K562 (cell line): ENCODE results near the gene PRDM16. TPM values are rescaled to one million over a fixed set of nuclear protein-coding genes. Genes with fewer than 3 reads are reported as not detected.

Experiments
- ATAC-seq: fragments of 200-7000 bp; cut with Tn5 transposase; 3 replicates; pipeline ENCODE4 v1.9.1; 2020; ENCODE audit warnings: moderate library complexity
- BruUV-seq: library from RNA; stranded (reverse); fragments of 400-500 nt; replicated peaks from 2 replicates; lab custom pipeline; 2021; lab: Mats Ljungman, UMichigan
- CTCF ChIA-PET: fragments of 300-600 bp; formaldehyde crosslinking; extraction: SDS; loops from one replicate; lab custom pipeline; 2021; ENCODE audit warnings: low intra/inter-chr PET ratio; lab: Yijun Ruan, JAX
- POLR2A ChIA-PET: fragments of 300-600, 350-650 bp; sonication (Branson Sonifier 250); formaldehyde crosslinking; extraction: SDS; loops from one replicate; lab custom pipeline; 2021; ENCODE audit warnings: antibody characterized with exemption, inconsistent platforms; lab: Yijun Ruan, JAX
- DNase-seq, 4 experiments: peaks; one replicate each; pipeline versions ENCODE4 v3.0.0 to v3.0.0-alpha.2; 2011 to 2018; ENCODE audit warnings: low spot score in 3 of 4, mixed read lengths in 3 of 4; ENCODE audit errors: extremely low read depth in 1 of 4
- FAIRE-seq: peaks from 2 replicates; lab custom pipeline; 2011; peaks lifted over from hg19 to GRCh38; lab: Jason Lieb, UNC
- H2AFZ ChIP-seq: 2 replicates; pipeline ENCODE4 v1.6.0; 2011; ENCODE audit warnings: low read depth, low read length, control low read depth, inconsistent platforms
- H3K27ac ChIP-seq: fragments of 200-600 bp; 3 replicates; pipeline ENCODE4 v1.8.0; 2011; ENCODE audit warnings: low read depth, mild to moderate bottlenecking, control low read depth, inconsistent platforms, low read length, moderate library complexity, mixed read lengths; ENCODE audit errors: extremely low read depth
- H3K27me3 ChIP-seq, 2 experiments: fragments of 300-600 bp in 1 of 2; 2 replicates in 1 of 2; 3 replicates in 1 of 2; pipeline versions ENCODE4 v1.6.0 to v1.8.0; 2011; ENCODE audit warnings: inconsistent platforms in 2 of 2, low read length in 2 of 2, mild to moderate bottlenecking in 1 of 2, mixed read lengths in 1 of 2, moderate library complexity in 1 of 2; ENCODE audit not compliant: control insufficient read depth in 2 of 2, insufficient read depth in 2 of 2
- H3K36me3 ChIP-seq: fragments of 300-600 bp; 3 replicates; pipeline ENCODE4 v1.8.0; 2011; ENCODE audit warnings: mild to moderate bottlenecking, low read length, inconsistent platforms; ENCODE audit not compliant: control insufficient read depth, insufficient read depth
- H3K4me1 ChIP-seq, 2 experiments: fragments of 200-600 bp in 1 of 2; replicated peaks in 1 of 2; 2 replicates in 1 of 2; 3 replicates in 1 of 2; pipeline versions ENCODE4 v1.5.1 to v1.8.0; 2011; ENCODE audit warnings: inconsistent platforms in 2 of 2, low read length in 2 of 2, mild to moderate bottlenecking in 1 of 2, mixed read lengths in 1 of 2, moderate library complexity in 1 of 2; ENCODE audit not compliant: control insufficient read depth in 2 of 2, insufficient read depth in 2 of 2
- H3K4me2 ChIP-seq: 2 replicates; pipeline ENCODE4 v1.6.1; 2011; ENCODE audit warnings: low read length, control low read depth, inconsistent platforms, mixed read lengths; ENCODE audit not compliant: insufficient read depth
- H3K4me3 ChIP-seq: fragments of 200-600 bp; sonication (generic), shearing (Covaris generic); 2 replicates; pipeline ENCODE4 v1.5.1; 2016; ENCODE audit warnings: control low read depth, inconsistent platforms
- H3K79me2 ChIP-seq: fragments of 200-600 bp; 3 replicates; pipeline ENCODE4 v1.8.0; 2011; ENCODE audit warnings: low read length, inconsistent platforms; ENCODE audit not compliant: control insufficient read depth, insufficient read depth
- H3K9ac ChIP-seq, 2 experiments: 2 replicates each; pipeline versions ENCODE4 v1.6.0 to v1.6.1; 2011; ENCODE audit warnings: low read depth in 2 of 2, low read length in 2 of 2, control low read depth in 1 of 2, inconsistent platforms in 1 of 2, mild to moderate bottlenecking in 1 of 2, mixed read lengths in 1 of 2; ENCODE audit not compliant: insufficient read depth in 1 of 2
- H3K9me1 ChIP-seq: one replicate; pipeline ENCODE4 v1.6.0; 2011; ENCODE audit warnings: inconsistent platforms, mild to moderate bottlenecking, low read length, moderate library complexity; ENCODE audit not compliant: control insufficient read depth, insufficient read depth
- H3K9me3 ChIP-seq: replicated peaks from 2 replicates; pipeline ENCODE4 v1.5.1; 2011; ENCODE audit warnings: low read depth, low read length, inconsistent platforms; ENCODE audit not compliant: control insufficient read depth, insufficient read depth
- H4K20me1 ChIP-seq: replicated peaks from 2 replicates; pipeline ENCODE4 v1.6.1; 2011; ENCODE audit warnings: low read length, inconsistent platforms, mixed read lengths; ENCODE audit not compliant: control insufficient read depth, insufficient read depth
- ARHGAP35 ChIP-seq: fragments of 450-650 bp; IDR thresholded peaks from 2 replicates; pipeline ENCODE4 v1.6.1; 2018; ENCODE audit not compliant: partially characterized antibody
- BCL6 ChIP-seq: fragments of 250-450 bp; sonication (Bioruptor Pico); IDR thresholded peaks from 2 replicates; pipeline ENCODE4 v1.4.0; 2020
- EHMT2 ChIP-seq: fragments of 450-650 bp; IDR thresholded peaks from 2 replicates; pipeline ENCODE4 v1.6.1; 2018; ENCODE audit warnings: antibody characterized with exemption
- IFI16 ChIP-seq: fragments of 250-450 bp; sonication (Bioruptor Pico); IDR thresholded peaks from 2 replicates; pipeline ENCODE4 v2.1.2; 2022; ENCODE audit warnings: mild to moderate bottlenecking, inconsistent platforms
- POLR3A ChIP-seq: IDR thresholded peaks from 2 replicates; pipeline ENCODE4 v1.6.1; 2011; ENCODE audit warnings: borderline replicate concordance, mild to moderate bottlenecking, moderate library complexity; ENCODE audit not compliant: insufficient read length, insufficient read depth; ENCODE audit errors: extremely low read depth
- TARDBP ChIP-seq: fragments of 450-650 bp; IDR thresholded peaks from 2 replicates; pipeline ENCODE4 v1.6.1; 2016
- WGBS: fragments of 100-300 bp; shearing (Covaris generic); methylation state at CpG from one replicate; pipeline ENCODE4 v1.1.6; 2016; ENCODE audit warnings: low coverage, mixed read lengths; ENCODE audit not compliant: insufficient coverage; ENCODE audit errors: missing lambda C conversion rate; 5-methylcytosine and 5-hydroxymethylcytosine counted together
- in situ Hi-C: fragments of 300-500 bp; cut with MboI; formaldehyde crosslinking; loops from 4 replicates; pipeline ENCODE4 v1.15.0; 2018; ENCODE audit warnings: inconsistent platforms, mixed read lengths
- intact Hi-C: fragments of 100-400 bp; cut with micrococcal nuclease; formaldehyde crosslinking; loops from 2 replicates; pipeline ENCODE4 v1.14.2; 2022
- polyA plus RNA-seq, 8 experiments: library from polyadenylated mRNA; depleted of rRNA in 4 of 8; stranded (reverse) in 5 of 8; unstranded in 3 of 8; fragments of >200 nt; fragmentation: Nextera tagmentation in 2 of 8; fragmentation: Illumina TruSeq in 1 of 8; extraction: Ambion mirVana in 2 of 8; extraction: Trizol in 1 of 8; gene quantifications; 2 replicates each; pipeline versions ENCODE4 v1.2.1 to v1.2.3, GENCODE V29; 2011 to 2014; ENCODE audit warnings: inconsistent platforms in 1 of 8, missing spikeins in 1 of 8
- total RNA-seq, 7 experiments: library from RNA; depleted of rRNA in 6 of 7; stranded (reverse); fragments of >200 nt in 6 of 7; fragmentation: Illumina TruSeq in 2 of 7; extraction: Trizol in 2 of 7; gene quantifications; 2 replicates each; pipeline versions ENCODE4 v1.2.1 to v1.2.3, GENCODE V29; 2011 to 2021; ENCODE audit warnings: low replicate concordance in 1 of 7

Gene PRDM16
- total and polyA plus RNA-seq, 9 of the 15 experiments (the other 6 are each of a cell fraction or from before 2014, with no cell fraction given): 0.10 to 0.27 TPM; not detected in 7

DNA sequence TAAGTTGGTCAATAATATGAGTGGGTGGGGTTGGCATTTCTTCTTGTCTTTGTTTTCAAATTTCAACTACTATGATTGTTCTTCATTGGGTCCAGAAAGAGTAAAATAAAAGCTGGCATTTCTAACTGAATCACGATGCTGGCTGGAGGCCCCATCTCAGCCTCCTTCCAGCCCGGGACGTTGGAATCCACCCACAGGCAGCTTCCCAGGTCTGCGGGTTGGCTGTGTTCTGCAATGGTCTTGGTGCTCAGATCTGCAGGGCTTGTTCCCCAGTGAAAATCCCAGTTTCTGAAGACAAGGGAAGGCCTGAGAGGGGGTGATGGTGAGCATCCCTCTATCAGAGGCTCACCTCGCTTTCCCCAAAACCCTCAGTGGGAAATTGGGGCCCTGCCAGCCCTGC lies 330.7 kb downstream of the PRDM16 start:
- TF ChIP-seq IFI16 (CRISPR knock-in tag) (no peak), EHMT2 (no peak), TARDBP (no peak), ARHGAP35 (no peak), POLR3A (no peak), BCL6 (no peak)
- intact Hi-C loops (no loop called here), in situ Hi-C loops (no loop called here)
- Histone ChIP-seq H4K20me1 (peaks cover 12% of the 10 kb centered on the region), H2AFZ (no peak overlapping the region), H3K79me2 (no peaks in the 10 kb centered on the region), H3K4me1 (peaks cover 0 to 9% of the 10 kb centered on the region in 2 experiments; a peak in 2 of 5 replicates), H3K27me3 (peaks cover 42 to 76% of the 10 kb centered on the region in 2 experiments; a peak in 4 of 5 replicates), H3K9me1 (no peaks in the 10 kb centered on the region), H3K9me3 (no peaks in the 10 kb centered on the region), H3K4me3 (no peak overlapping the region), H3K9ac (no peak overlapping the region; a peak in 1 of 4 replicates), H3K36me3 (no peaks in the 10 kb centered on the region), H3K27ac (no peak overlapping the region), H3K4me2 (no peak overlapping the region)
- ATAC-seq (no peak), DNase-seq (no peak), FAIRE-seq (no peak)
- BruUV-seq: no TSS peak
- WGBS: 0% methylated on average over 5 of the region's 5 CpGs
- POLR2A ChIA-PET: interaction anchor here (0.5 to 0.8 kb wide), 4 partner anchors 13 to 1292 kb away, joined by 3 to 5 read pairs (median 4); no protein-coding TSS in a partner anchor
- CTCF ChIA-PET: no interaction called here
